Left hindlimb (tissue), 1 donor: Measurements from ENCODE around the gene MVD.

Experiments
- DNase-seq: peaks from one replicate; pipeline ENCODE4 v3.0.0-alpha.2; 2018

MVD gene

DNA sequence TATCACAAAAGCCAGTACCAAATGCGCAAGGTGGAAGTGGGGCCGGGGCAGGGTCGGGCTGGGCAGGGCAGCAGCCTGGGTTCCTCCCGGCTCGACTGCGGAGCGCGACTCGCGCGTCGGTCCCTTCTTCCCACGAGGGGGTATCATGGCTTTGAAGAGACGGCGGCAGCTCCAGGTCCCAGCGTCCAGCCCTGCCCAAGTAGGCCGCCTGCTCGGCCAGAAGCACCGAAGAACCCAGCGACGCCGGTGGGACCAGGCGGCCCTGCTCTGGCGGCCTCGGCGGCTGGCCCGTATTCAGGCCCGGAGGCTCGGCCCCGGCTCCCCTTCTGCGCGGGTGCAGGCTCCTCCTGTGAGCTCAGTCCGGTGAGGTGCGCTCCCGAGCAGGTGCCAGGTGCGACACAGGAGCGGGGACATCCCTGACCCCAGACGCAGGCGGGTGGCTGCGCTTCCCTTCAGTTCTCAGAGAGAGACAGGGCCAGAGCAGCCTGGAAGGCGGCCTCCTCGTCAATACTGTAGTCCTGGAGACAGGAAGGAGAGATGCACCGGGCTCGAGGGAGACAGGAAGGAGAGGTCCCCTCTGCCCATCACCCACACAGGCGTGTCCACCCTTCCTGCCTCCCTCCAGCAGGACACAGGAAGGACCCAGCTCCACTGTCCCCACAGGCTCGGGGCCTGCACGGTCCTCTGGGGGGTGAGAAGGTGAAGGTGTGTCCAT lies 34.4 kb upstream of the MVD start:
- no peak for DNase-seq

DNA sequence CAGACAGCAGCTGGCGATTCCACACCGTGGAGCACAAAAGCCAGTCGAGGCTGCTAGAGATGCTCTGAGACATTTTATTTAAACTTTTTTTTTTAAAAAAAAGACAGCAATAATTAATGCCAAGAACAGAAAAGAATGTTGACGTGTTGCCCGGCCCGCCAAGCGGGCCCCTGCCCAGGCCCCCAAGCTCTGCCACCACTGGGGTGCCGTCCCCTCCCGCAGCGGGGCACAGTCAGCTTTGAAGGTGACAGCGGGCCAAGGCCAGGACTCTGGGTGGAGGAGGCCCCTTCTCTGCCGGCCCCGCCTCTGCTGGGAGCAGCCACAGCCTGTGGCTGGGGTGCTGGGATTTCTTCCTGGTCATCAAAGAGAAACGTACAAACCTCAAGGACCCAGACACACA lies 33.5 kb upstream of the MVD start:
- DNase-seq = no peak

DNA sequence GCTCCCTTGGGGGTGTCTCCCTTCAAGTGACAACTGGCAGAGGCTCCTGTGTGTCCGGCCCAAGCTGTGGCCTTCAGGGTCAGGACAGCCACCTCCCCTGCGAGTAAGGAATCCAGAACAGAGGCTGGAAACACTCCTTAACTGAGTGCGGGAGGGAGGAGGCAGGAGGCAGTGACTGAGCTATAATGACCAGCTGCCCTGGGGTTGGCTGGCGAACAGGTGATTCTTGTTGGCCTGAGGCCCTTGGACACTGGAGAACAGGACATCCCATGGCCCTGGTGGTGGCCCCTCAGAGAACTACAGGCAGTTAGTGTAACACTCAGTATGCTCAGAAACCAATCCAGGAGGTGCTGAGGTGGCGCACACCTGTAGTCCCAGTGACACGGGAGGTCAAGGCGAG lies 32.9 kb upstream of the MVD start:
- DNase-seq = no peak

DNA sequence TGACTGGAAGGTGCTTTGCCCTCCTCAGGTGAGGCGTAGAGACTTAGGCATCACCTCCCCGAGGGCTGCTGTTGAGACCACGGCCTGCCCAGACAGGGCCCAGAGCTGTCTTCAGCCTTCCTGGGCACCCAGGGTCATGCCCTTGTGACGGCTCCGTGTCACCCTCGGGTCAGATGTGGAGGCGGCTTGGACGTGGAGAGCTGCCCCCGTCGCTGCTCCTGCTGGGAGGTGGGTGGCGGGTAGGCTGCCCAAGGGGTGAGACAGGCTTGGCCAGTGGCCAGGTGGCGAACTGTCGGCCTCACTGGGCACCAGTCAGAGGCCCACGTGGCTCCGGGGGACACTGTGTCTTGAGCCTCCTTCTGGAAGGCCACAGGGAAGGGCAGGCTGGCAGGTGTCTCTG lies 32.3 kb upstream of the MVD start:
- no peak for DNase-seq

DNA sequence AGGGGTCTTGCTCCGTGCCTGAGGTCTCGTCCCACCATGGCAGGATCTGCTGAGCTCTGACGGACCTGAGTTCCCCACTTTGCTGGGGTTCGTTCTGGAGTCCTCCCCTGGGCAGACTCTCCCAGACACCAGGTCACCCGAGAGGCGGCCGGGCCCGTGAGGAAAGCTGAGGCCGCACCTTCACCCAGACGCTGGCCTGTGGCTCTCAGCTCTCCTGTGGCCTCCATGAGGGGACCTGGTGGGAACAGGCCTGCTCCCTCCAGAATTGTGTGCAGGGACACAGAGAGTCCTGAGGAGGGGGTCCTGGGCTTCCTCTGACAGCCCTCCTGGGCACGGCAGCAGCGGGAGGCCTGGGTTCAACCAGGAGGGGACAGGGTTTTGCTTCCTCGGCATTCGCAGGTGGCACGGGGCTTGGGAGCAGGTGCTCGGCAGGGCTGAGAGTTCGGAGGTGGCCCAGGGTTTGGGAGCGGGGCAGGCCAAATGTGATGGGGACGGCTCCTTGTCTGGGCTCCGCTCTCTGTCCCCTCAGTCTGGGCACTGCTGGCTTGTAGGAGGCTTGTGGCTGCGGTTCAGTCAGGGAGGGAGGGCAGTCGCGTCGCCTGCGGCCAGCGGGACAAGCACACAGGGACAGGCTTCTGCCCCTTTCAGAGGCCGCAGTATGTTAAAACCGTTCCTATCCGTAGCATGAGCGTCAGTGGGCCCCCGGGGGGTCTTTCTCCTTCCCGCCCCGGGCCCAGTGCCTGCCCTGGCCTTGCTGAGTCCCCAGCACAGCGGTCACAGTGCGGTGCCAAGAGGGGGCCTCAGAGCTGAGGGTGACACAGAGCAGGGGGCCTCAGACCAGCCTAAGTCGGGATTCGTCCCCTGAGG lies 31.6 kb upstream of the MVD start:
- no peak for DNase-seq

DNA sequence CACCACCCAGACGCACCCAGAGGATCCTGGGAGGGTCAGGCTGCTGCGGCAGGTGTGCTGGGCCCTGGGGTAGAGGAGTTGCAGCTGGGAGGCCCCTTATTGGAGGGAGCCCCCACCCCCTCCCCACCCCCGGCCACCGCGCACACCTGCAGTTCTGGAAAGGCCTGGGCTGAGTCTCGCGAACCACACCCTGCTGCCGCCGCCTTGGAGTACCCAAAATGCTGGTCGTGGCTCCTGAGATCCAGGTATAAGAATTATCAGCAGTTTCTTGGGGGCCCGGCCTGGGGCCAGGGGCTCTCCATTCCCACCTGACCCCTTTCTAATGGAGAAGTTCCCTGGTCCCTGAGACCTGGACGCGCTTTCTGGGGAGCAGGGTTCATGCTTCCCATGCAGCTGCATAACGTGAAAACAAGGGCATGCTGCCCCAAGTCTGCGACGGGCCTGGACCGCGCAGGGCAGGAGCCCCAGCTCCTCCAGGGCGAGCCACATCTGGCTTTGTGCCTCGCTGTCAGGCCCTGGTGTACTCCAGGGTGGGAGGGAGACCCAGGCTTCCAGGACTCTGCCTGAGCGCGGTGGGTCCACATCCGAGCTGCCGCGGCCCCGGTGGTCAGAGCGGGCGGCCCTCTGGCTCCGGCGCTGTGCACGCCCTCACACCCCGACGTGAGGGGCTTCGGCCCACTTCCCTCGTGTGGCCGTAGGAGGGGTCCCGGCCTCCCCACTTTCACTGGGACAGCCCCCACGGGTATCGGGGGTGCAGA lies 30.7 kb upstream of the MVD start:
- no peak for DNase-seq

DNA sequence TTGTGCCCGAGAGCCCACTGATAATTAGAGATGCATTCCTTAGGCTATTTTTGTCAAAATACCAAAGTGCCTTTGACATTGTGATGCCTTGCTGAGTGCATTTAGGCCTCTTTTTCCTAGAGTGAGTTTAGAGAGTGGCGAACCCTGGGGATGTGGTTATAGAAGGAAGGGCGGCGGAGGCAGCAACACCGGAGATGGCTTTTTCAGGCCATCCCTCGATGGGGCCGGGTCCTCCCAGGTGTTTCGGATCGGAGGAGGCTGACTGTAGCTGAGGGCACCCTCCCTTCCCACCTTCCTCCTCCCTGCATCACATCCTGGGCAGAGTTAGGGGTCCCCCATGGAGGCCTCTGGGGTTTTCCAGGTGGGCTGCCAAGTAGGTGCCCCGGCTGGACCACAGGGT lies 30.0 kb upstream of the MVD start:
- no peak for DNase-seq

DNA sequence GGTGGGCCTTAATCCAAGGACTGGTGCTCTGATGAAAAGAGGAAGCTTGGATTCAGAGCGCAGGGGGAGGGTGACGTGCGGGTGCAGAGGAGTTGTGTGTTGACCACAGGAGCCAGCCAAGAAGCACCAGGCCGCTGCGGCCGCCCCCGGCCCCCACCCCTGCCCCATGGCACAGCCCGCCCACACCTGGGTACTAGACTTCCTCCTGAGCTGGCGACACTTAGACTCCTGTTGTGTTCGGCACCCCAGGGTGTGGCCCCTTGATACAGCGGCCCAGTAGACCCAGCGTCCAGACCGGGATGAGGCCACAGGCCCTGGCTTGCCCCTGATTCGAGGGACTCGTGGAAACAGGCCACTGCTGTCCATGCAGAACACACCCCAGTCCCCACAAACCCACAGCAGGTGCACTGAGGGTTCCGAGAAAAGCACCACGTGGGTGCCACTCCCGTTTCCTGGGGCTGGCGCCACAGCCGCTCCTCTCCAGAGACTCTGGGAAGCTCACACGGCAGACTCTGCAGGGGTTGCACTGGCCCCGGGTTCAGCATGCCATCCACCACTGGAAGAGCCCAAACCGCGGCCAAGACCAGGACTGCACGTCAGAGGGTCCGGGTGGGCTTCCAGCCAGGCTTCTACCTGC lies 29.2 kb upstream of the MVD start:
- no peak for DNase-seq

DNA sequence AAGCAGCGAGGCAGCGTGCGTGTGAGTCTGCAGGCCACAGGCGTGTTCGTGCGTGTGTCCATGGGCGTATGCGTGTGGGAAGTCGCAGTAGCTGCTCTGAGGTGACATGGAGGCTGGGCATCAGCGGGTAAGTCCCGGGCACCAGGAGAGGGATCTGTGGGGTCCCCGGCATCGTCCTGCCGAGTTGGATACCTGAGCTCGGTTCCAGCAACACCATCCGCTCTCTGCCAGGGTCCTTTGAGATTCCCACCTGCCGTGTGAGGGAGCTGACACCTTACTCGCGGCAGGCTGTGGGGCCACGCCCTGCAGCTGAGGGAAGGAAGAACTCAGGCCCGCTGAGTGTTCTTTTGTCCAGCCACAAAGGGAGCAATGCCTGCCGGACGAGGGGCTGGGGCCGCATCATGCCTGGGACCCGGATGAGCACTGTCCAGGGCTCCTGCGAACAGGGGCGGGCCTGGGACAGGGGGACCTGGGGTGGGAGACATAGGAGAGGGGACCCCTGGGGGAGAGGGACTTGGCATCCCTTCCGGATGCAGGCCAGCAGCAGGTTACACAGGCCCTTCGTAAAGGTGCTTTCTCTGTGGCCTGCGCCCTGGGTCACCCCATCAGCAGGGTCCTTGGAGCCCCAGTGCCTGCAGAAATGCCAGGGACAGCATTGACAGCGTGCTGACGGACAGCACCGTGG lies 28.4 kb upstream of the MVD start:
- DNase-seq = no peak

DNA sequence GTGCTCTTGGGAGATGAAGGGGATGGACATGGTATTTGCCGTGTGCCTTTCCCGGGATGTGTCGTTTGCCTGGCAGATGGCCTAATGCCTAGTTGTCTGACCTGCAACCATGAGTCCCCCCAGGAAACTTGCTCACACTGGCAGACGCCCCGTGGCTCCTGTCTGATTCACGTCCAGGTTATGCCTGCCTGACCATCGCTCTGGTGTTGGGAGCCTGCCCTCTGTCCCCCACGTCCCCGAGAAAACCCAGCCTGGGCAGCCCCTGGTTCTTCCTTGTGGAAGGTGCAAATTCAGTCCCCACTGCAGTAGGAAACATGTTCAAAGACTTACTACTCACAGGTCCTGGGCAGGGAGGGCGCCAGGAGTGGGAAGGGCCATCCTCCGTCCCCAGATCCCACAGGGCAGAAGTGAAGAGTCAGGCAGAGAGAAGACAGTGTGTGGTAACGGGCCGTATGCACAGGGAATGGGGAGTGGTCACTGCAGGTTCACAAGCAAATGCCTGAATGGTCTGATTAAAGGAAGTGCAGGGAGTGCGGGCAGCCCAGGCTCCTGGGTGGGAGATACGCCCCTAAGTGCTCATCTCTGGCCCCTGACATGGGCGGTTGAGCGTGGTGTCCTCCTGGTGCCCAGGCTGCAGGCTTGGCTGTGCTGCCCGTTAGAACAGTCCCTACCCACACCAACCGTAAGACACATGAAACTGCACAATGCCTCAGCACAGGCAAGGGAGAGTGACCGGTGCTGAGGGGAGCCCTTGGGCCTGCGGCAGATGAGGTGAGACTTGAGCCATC lies 27.6 kb upstream of the MVD start:
- DNase-seq = no peak

DNA sequence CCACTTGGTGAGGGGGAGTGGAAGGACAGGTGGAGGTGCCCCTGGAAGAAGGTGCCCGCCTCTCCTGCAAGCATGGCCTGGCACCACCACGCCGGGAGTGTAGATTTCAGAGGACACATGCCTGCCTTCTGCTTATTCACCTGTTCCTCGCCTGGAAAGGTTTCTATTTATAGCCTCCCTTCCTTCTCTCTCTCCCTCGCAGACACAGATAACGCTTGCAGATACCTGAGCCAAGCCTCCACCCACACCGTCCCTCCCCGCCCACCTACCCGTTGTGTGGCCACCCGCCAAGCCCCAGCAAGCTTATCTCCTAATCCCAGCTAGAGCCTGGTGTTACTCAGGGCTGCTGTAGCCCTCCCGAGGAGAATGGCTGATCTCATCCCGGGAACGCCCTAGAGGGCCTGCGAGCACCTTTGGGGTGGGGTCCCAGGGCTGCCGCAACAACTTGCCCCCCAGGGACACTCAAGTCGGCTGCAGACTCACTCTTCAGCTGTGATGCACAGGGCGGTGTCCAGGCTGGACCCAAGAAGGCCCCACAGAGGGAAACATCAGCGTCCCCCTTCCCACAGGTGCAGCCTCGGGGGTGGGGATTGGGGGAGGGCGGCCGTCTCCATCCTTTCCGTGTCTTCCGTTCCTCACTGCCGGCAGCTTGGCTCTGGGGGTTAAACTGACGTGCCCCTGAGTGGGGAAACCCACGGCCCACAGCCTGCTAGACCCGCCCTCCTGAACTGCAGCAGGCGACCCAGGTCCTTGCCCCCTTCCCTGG lies 25.3 kb upstream of the MVD start:
- DNase-seq = no peak

DNA sequence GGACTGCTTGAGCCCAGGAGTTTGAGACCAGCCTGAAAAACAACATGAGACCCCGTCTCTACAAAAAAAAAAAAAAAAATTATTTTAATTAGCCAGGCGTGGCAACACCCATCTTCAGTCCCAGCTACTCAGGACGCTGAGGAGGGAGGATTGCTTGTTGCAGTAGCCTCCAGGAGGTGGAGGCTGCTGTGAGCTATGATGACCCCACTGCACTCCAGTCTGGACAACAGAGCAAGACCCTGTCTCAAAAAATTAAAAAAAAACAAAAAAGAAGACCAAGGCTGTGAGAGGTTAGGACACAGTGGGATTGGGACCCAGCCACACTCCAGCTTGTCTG lies 24.8 kb upstream of the MVD start:
- DNase-seq = no peak

DNA sequence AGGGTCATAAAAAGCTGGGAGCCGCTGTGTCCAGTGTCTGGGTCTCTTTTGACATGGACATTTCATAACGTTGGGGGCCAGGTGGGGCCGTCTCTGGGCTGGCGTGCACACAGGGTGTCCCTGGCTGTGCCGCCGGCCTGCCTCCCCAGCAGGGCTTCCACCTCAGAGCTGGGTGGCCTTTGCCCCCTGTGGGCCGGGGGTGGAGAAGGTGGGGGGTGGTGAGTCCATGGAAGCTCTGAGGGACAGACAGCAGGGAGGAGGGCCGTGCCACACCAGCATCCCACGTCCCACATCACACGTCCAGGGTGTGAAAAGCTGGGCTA lies 24.3 kb upstream of the MVD start:
- no peak for DNase-seq

DNA sequence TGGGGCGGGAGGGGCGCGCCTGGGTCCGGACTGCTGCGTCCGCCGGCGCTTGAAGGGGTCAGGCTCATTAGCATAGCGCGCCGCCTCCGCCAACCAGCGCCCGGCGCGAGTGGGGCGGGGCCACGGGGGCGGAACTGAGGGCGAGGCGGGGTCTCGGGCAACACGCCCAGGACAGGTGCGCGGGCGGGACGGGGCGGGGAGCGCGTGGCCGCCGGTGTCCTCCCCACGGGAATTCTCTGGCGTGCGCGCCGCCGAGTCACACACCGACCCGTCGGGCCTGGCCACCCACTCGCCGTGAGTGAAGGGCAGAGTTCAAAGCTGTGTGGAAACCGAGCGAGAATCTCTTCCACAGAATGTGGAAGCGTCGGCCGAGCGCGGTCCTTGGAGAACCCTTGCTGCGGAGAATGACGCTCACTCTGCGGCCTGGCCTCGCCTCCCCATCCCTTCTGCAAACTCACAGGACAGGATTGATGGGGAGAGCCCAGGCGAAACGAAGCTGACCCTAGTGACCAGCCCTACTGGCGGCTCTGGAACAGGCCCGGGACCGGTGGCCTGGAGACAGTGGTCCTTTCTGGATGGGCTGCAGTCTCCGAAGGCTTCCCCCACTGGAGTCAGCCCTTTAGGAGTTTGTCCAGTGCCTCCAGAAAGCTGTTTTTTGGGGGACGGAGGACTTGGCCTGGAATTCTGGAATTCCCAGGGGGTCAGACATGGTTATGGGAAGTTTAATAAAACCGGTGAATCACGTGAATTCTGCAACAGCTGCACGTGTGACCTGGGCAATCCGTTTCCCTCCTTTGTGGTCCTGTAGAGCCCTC lies 23.8 kb upstream of the MVD start, which contains the start of gene SNAI3:
TSS of gene SNAI3 (minus strand) at position 69 of the 815 bp plus-strand sequence. CDS start 101 bp downstream, outside the sequence.
- DNase-seq = peak; percentile 68

DNA sequence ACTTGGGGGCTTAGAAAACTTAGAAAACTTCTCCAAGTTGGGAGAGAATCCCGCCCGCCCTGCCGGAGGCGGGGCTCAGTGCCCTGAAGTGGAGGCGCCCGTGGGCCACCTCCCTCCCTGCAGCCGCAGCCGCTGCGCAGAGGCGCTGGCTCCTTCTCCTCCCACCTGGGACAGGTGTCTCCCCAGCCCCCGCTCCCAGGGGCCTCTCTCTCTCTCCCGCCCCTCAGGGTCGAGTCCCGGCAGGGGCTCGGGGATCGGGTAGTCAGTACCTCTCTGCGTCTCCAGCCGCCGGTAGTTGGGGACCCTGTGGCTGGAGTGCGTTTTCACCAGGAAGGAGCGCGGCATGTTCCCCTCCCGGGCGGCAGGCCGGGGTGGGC lies 23.2 kb upstream of the MVD start:
- DNase-seq = no peak

DNA sequence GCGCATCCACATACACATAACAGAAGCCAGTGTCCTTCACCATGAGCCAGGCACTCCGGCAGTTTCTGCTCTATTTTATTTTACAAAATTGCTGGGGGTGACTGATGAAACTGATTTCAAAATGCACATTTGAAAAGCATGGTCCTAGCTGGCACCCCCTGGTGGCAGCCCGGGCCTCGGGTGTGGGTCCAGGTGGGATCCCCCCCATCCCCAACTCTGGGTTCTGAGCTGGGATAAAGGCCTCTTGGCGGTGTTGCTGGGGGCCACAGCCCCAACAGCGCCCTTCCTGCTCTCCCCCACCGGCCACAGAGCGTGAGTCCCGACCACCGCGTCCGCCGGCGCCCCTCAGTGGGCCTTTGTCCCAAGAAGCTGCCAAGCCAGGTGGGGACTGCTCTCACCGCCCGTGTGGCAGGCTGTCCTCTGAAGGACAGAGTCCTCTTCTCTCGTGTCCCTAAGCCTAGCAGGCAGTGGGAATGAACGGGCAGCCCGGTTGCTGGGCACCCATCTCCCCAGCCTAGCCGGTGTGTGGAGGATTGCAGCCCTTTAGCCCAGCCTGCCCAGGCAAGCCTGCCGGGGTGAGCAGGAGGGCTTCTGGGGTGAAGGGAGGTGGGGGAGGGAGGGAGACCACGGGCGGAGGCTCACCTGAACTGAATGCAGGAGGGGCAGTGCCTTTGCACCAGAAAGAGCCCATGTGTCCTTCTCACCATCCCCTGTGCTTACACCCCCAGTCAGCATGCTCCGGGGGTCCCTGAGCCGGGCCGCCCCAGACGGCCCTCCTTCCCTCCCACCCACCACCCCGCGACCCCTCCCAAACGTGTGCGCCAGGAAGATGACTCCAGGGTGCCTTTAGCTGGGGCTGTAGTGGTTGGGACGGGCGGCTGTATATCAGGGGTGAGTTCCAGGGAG lies 22.5 kb upstream of the MVD start:
- DNase-seq = no peak

DNA sequence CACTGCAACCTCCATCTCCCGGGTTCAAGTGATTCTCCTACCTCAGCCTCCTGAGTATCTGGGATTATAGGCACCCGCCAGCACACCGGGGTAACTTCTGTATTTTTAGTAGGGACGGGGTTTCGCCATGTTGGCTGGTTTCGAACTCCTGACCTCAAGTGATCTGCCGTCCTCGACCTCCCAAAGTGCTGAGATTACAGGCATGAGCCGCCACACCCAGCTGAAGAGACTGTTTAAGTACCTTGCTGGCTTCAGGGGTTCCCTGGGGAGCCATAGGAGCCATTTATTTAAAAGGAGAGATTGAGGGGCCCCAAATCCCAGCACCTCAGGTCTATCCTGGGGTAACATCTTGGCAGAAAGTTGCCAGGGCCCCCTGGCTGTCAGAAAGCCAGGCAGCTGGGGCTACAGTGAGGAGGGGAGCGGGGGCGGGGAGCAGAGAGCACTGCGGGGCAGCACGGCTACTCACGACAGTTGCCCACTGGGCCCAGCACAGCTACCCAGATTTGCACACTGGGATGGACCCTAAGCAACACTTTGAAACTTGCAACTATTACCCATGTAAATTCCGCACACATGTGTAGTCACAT lies 21.8 kb upstream of the MVD start:
- no peak for DNase-seq

DNA sequence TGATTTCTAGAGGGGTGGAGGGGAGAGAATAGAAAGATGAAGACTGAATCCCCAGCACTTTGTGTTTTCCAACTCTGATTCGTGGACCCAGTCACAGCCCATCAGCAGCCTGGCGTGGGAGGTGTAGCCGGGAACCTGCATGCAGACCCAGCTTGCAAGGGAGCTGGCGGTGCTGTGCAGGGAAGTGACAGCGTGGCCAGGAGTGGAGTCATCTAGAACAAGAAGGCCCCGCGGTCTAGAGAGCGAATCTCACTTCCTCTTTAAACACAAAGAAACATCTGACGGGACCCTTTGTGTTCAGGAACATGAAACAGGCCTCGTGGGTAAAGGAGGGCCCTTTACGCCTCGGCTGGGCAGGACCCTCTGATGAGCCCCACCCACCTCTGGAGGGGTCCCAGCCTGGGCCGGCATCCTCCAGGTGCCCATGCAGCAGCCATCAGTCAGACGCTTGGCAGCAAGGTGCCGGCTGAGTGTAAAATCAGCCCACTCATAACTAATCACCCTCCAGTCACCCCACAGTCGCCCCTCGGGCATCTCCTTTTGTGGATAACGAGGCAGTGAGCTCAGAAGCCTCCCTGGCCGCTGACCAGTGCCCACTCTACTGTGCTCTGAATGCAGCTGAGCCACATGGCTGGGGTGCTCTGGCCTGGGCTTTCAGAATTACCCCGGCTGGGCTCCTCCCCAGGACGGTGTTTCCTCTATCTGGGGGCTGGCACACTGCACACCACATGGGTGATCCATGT lies 19.0 kb upstream of the MVD start:
- no peak for DNase-seq
